ENCODE data around the gene ADAMTS4. TPM values are rescaled to one million over a fixed set of nuclear protein-coding genes. Genes with fewer than 3 reads are reported as not detected.

Gene ADAMTS4
- total and polyA plus RNA-seq, 2 of the 4 experiments (the other 2 are of a cell fraction): 0.39 to 0.72 TPM

DNA sequence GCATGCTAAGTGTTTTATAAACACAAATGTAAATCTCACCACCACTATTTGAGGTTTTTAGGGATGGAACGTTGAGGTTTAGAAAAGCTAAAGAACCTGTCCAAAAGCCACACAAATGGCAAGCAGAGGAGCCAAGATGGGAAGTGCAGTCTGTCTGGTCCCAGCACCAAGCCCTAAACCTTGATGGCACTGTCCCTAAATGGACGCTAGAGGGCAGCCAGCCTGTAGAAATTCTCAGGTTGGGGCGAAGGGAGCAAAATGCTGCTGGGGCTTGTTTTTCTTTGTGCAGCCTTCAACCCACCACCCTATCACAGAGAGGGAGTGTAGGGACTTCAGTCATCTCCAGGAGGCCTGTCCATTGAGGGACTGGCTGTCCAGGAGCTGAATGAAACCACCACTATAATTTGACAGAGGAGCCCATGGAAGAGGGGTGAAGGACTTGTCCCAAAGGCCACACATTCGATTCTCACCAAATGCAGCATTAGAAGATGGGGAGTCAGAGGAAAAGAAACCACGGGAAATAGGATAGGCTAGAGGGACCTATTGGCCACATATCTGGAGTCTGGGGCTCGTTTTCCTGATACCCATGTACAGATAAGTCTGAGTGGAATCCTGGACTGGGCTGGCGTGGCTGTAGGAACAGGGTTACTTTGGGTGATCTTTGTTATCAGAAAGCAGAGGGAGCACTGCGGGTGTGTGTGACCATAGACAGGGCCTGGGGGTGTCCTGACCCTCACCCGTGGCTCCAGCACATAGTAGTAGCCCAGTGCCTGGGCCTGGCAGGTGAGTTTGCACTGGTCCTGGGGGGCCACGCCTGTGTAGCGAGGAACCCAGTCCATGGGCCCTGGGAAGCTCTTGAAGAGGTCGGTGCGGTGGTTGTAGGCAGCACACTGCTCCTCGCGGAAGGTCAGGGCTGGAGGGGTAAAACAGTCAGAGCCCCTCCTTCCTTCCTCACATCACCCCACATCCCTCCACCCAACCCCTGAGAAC lies 6.1 kb downstream of the ADAMTS4 start:
- H2BK15ac ChIP-seq (ENCODE audit: low read depth, low read length): no peak overlapping the region
- peak overlapping the region in 1 of 2 experiments; percentile 69; a peak in 1 of 4 replicates for H4K8ac ChIP-seq (ENCODE audit: low read depth in 2 of 2, low read length in 2 of 2)
- in situ Hi-C loops (cut with MboI; ENCODE audit: low sequenced_read_pairs) (no loop called here), dilution Hi-C loops (cut with HindIII; ENCODE audit: low sequenced_read_pairs, unreplicated experiment) (no loop called here), intact Hi-C loops (cut with micrococcal nuclease) (loop anchor here (1.0 kb wide), 3 partner anchors 33 to 190 kb away; no protein-coding TSS in a partner anchor)
- H3K56ac ChIP-seq (ENCODE audit: extremely low read depth, insufficient read depth, low read length): no peak overlapping the region
- peak; percentile 71 for TF ChIP-seq SMC3 (IDR thresholded peaks at IDR 0.05; ENCODE audit: low read depth, low read length)
- TF ChIP-seq, protein P1, sequence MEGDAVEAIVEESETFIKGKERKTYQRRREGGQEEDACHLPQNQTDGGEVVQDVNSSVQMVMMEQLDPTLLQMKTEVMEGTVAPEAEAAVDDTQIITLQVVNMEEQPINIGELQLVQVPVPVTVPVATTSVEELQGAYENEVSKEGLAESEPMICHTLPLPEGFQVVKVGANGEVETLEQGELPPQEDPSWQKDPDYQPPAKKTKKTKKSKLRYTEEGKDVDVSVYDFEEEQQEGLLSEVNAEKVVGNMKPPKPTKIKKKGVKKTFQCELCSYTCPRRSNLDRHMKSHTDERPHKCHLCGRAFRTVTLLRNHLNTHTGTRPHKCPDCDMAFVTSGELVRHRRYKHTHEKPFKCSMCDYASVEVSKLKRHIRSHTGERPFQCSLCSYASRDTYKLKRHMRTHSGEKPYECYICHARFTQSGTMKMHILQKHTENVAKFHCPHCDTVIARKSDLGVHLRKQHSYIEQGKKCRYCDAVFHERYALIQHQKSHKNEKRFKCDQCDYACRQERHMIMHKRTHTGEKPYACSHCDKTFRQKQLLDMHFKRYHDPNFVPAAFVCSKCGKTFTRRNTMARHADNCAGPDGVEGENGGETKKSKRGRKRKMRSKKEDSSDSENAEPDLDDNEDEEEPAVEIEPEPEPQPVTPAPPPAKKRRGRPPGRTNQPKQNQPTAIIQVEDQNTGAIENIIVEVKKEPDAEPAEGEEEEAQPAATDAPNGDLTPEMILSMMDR (conservative IDR thresholded peaks at IDR 0.05; ENCODE audit: low read depth, low read length): peak; percentile 91
- no peak for TF ChIP-seq CEBPB (IDR thresholded peaks at IDR 0.05; ENCODE audit: low read depth, low read length)
- TF ChIP-seq MAZ (IDR thresholded peaks at IDR 0.05; ENCODE audit: borderline replicate concordance, low read depth, low read length): peak; percentile 66; the same call in 1 of the 2 replicates
- TF ChIP-seq MAFK (IDR thresholded peaks at IDR 0.05; ENCODE audit: low read depth, low read length): no peak
- TF ChIP-seq RAD21 (IDR thresholded peaks at IDR 0.05; ENCODE audit: low read length): peak; percentile 80
- no peak for TF ChIP-seq POLR2A (IDR thresholded peaks at IDR 0.05; ENCODE audit: low read depth, low read length)
- WGBS, 2 experiments (ENCODE audit: extremely low coverage in 2 of 2, insufficient read length in 1 of 2): 37% methylated on average over 3 of the region's 15 CpGs; no CpG with 5 or more reads in 1 of the 2 experiments
- no peak overlapping the region for H3K4ac ChIP-seq (ENCODE audit: low read depth, low read length)
- no TSS peak for BruUV-seq (replicated peaks)
- no peak overlapping the region for H2BK5ac ChIP-seq (ENCODE audit: low read depth, low read length, poor library complexity, severe bottlenecking)
- H3K4me1 ChIP-seq (ENCODE audit: control insufficient read depth, insufficient read depth, low read length): peaks cover 11% of the 10 kb centered on the region
- no peak overlapping the region for H2BK120ac ChIP-seq (ENCODE audit: low read depth, low read length)
- no peaks in the 10 kb centered on the region for H3K9me3 ChIP-seq (ENCODE audit: control insufficient read depth, insufficient read depth, low read length)
- no peaks in the 10 kb centered on the region; a peak in 1 of 4 replicates for H3K79me1 ChIP-seq (ENCODE audit: low read depth in 1 of 2, low read length in 2 of 2)
- no peak overlapping the region for H3K4me2 ChIP-seq (ENCODE audit: low read depth, low read length)
- no peaks in the 10 kb centered on the region for H4K20me1 ChIP-seq (ENCODE audit: insufficient read depth, low read length)
- peak overlapping the region; percentile 5; the same call in 1 of the 2 replicates for H4K5ac ChIP-seq (ENCODE audit: low read depth, low read length)
- peaks cover 9% of the 10 kb centered on the region; the same call in 1 of the 2 replicates for H3K9me1 ChIP-seq (ENCODE audit: insufficient read depth, low read length)
- H3K23ac ChIP-seq (ENCODE audit: low read depth, low read length): no peak overlapping the region
- POLR2A ChIA-PET (ENCODE audit: unreplicated experiment): no interaction called here
- DNase-seq (peak; percentile 65), ATAC-seq (ENCODE audit: low read depth) (peak; percentile 92)
- no peak overlapping the region for H3K14ac ChIP-seq (replicated peaks; ENCODE audit: low read depth, low read length)
- H3K18ac ChIP-seq (ENCODE audit: low read depth, low read length): no peak overlapping the region
- H4K91ac ChIP-seq (ENCODE audit: insufficient read depth, low read depth, low read length): no peak overlapping the region
- H2AK5ac ChIP-seq (ENCODE audit: low read depth, low read length): no peak overlapping the region
- peak overlapping the region; percentile 77 for H2AK9ac ChIP-seq (replicated peaks; ENCODE audit: low read depth, low read length, poor library complexity)
- H3K27me3 ChIP-seq (ENCODE audit: control insufficient read depth, insufficient read depth, low read length): no peaks in the 10 kb centered on the region
- peak overlapping the region; percentile 83 for H2AFZ ChIP-seq (replicated peaks; ENCODE audit: low read length, poor library complexity)
- CTCF ChIA-PET: interaction anchor here (1.0 to 1.6 kb wide), 5 partner anchors 10 to 99 kb away, joined by 3 to 8 read pairs (median 5); partner anchors contain the start of genes NDUFS2 and TOMM40L
- H2BK20ac ChIP-seq (ENCODE audit: low read depth, low read length): no peak overlapping the region
- no peak overlapping the region for H3K27ac ChIP-seq (ENCODE audit: insufficient read depth, low read length)
- no peak overlapping the region for H3K4me3 ChIP-seq (ENCODE audit: insufficient read depth, low read depth, low read length)
- H3K9ac ChIP-seq (ENCODE audit: low read depth, low read length): no peak overlapping the region
- no peaks in the 10 kb centered on the region for H3K36me3 ChIP-seq (ENCODE audit: control insufficient read depth, insufficient read depth, low read length)

All from IMR-90 (cell line).